ENCODE measurements around the gene SLC48A1.

Gene SLC48A1

GRCh38 chr12:47773062-47773857 lies at the start of gene SLC48A1:
Gene SLC48A1, plus strand, starts transcription at chr12:47773238. Its CDS starts 67 bp downstream, at chr12:47773305.
- DNase-seq = peak; percentile 85

GRCh38 chr12:47725091-47725772 lies 47.8 kb upstream of the SLC48A1 start, which contains the start of gene ENDOU:
Gene ENDOU, minus strand, starts transcription at chr12:47725490. Its CDS starts 77 bp downstream, at chr12:47725413.
- DNase-seq = no peak

- no peak for DNase-seq
Observed at GRCh38 chr12:47725893-47726292, 47.1 kb upstream of the SLC48A1 start.

- DNase-seq = no peak
Observed at GRCh38 chr12:47729233-47729632, 43.8 kb upstream of the SLC48A1 start.

- no peak for DNase-seq
Observed at GRCh38 chr12:47730341-47730744, 42.7 kb upstream of the SLC48A1 start.

GRCh38 chr12:47731723-47732122 lies 41.3 kb upstream of the SLC48A1 start:
- DNase-seq = no peak

GRCh38 chr12:47732504-47732903 lies 40.5 kb upstream of the SLC48A1 start:
- DNase-seq = no peak

GRCh38 chr12:47733142-47733541 lies 39.9 kb upstream of the SLC48A1 start:
- no peak for DNase-seq

- no peak for DNase-seq
Observed at GRCh38 chr12:47734725-47735480, 38.1 kb upstream of the SLC48A1 start.

- no peak for DNase-seq
Observed at GRCh38 chr12:47735649-47736048, 37.4 kb upstream of the SLC48A1 start.

GRCh38 chr12:47736216-47736615 lies 36.8 kb upstream of the SLC48A1 start:
- no peak for DNase-seq

GRCh38 chr12:47736877-47737676 lies 36.0 kb upstream of the SLC48A1 start:
- DNase-seq = no peak

- no peak for DNase-seq
Observed at GRCh38 chr12:47737936-47738594, 35.0 kb upstream of the SLC48A1 start.

- DNase-seq = no peak
Observed at GRCh38 chr12:47739297-47739696, 33.7 kb upstream of the SLC48A1 start.

GRCh38 chr12:47739979-47740378 lies 33.1 kb upstream of the SLC48A1 start:
- no peak for DNase-seq

- no peak for DNase-seq
Observed at GRCh38 chr12:47740606-47741339, 32.3 kb upstream of the SLC48A1 start.

GRCh38 chr12:47741340-47741703 lies 31.7 kb upstream of the SLC48A1 start:
- peak; percentile 83 for DNase-seq

- DNase-seq = peak; percentile 78
Observed at GRCh38 chr12:47742253-47742825, 30.7 kb upstream of the SLC48A1 start.

GRCh38 chr12:47743311-47743860 lies 29.7 kb upstream of the SLC48A1 start:
- DNase-seq = no peak

GRCh38 chr12:47744005-47744651 lies 28.9 kb upstream of the SLC48A1 start:
- peak; percentile 83 for DNase-seq

All from CD4-positive, alpha-beta T cell treated with Interleukin-6 for 4 hours (primary cell).